ENCODE data around the gene DBI.

DBI gene

GRCh38 chr2:119408221-119408619, 41.4 kb downstream of the DBI start:
- Histone ChIP-seq H3K9me3 (ENCODE audit: insufficient read depth, low read length, severe bottlenecking) (no peaks in the 10 kb centered on the region), H4K20me1 (ENCODE audit: insufficient read depth, low read length) (peaks cover 2% of the 10 kb centered on the region; the same call in 1 of the 2 replicates), H3K4me1 (ENCODE audit: insufficient read depth, low read length) (no peaks in the 10 kb centered on the region), H3K4me3 (ENCODE audit: low read depth in 1 of 2, low read length in 2 of 2) (no peak overlapping the region), H3K79me2 (ENCODE audit: insufficient read depth, low read length) (no peaks in the 10 kb centered on the region), H3K27ac (ENCODE audit: low read length) (no peak overlapping the region), H3K27me3 (ENCODE audit: insufficient read depth, low read length, poor library complexity) (no peaks in the 10 kb centered on the region), H3K4me2 (ENCODE audit: insufficient read depth, low read length) (no peak overlapping the region), H3K9ac (ENCODE audit: low read depth, low read length) (no peak overlapping the region), H2AFZ (ENCODE audit: low read depth, low read length) (no peak overlapping the region), H3K36me3 (ENCODE audit: insufficient read depth, low read length) (no peaks in the 10 kb centered on the region)
- DNase-seq (no peak), ATAC-seq (ENCODE audit: insufficient read depth, low read depth) (no peak)
- TF ChIP-seq EZH2 (IDR thresholded peaks at IDR 0.05; ENCODE audit: borderline replicate concordance, low read depth, low read length, severe bottlenecking) = no peak
- no peak for TF ChIP-seq CTCF (IDR thresholded peaks at IDR 0.05; ENCODE audit: borderline replicate concordance, extremely low read depth, low read length, poor library complexity, severe bottlenecking)

- DNase-seq (no peak), ATAC-seq (ENCODE audit: insufficient read depth, low read depth) (no peak)
- H3K27me3 ChIP-seq (ENCODE audit: insufficient read depth, low read length, poor library complexity) = peaks cover 4% of the 10 kb centered on the region
- TF ChIP-seq EZH2 (IDR thresholded peaks at IDR 0.05; ENCODE audit: borderline replicate concordance, low read depth, low read length, severe bottlenecking) = no peak
- no peak for TF ChIP-seq CTCF (IDR thresholded peaks at IDR 0.05; ENCODE audit: borderline replicate concordance, extremely low read depth, low read length, poor library complexity, severe bottlenecking)
- H4K20me1 ChIP-seq (ENCODE audit: insufficient read depth, low read length) = peaks cover 2% of the 10 kb centered on the region; the same call in 1 of the 2 replicates
- H3K4me2 ChIP-seq (ENCODE audit: insufficient read depth, low read length) = no peak overlapping the region
- no peaks in the 10 kb centered on the region for H3K79me2 ChIP-seq (ENCODE audit: insufficient read depth, low read length)
- H3K36me3 ChIP-seq (ENCODE audit: insufficient read depth, low read length) = no peaks in the 10 kb centered on the region
- no peaks in the 10 kb centered on the region for H3K4me1 ChIP-seq (ENCODE audit: insufficient read depth, low read length)
- H3K9ac ChIP-seq (ENCODE audit: low read depth, low read length) = no peak overlapping the region
- no peak overlapping the region for H3K27ac ChIP-seq (ENCODE audit: low read length)
- no peaks in the 10 kb centered on the region for H3K9me3 ChIP-seq (ENCODE audit: insufficient read depth, low read length, severe bottlenecking)
- H2AFZ ChIP-seq (ENCODE audit: low read depth, low read length) = no peak overlapping the region
- no peak overlapping the region for H3K4me3 ChIP-seq (ENCODE audit: low read depth in 1 of 2, low read length in 2 of 2)
Observed at GRCh38 chr2:119409506-119409905, 42.7 kb downstream of the DBI start.

- H3K9ac ChIP-seq (ENCODE audit: low read depth, low read length) = no peak overlapping the region
- H3K36me3 ChIP-seq (ENCODE audit: insufficient read depth, low read length) = no peaks in the 10 kb centered on the region
- no peaks in the 10 kb centered on the region for H3K4me1 ChIP-seq (ENCODE audit: insufficient read depth, low read length)
- H3K9me3 ChIP-seq (ENCODE audit: insufficient read depth, low read length, severe bottlenecking) = no peaks in the 10 kb centered on the region
- H2AFZ ChIP-seq (ENCODE audit: low read depth, low read length) = no peak overlapping the region
- H3K4me3 ChIP-seq (ENCODE audit: low read depth in 1 of 2, low read length in 2 of 2) = no peak overlapping the region
- no peak overlapping the region for H3K4me2 ChIP-seq (ENCODE audit: insufficient read depth, low read length)
- peaks cover 4% of the 10 kb centered on the region for H3K27me3 ChIP-seq (ENCODE audit: insufficient read depth, low read length, poor library complexity)
- H3K27ac ChIP-seq (ENCODE audit: low read length) = no peak overlapping the region
- no peaks in the 10 kb centered on the region for H3K79me2 ChIP-seq (ENCODE audit: insufficient read depth, low read length)
- no peak for TF ChIP-seq EZH2 (IDR thresholded peaks at IDR 0.05; ENCODE audit: borderline replicate concordance, low read depth, low read length, severe bottlenecking)
- TF ChIP-seq CTCF (IDR thresholded peaks at IDR 0.05; ENCODE audit: borderline replicate concordance, extremely low read depth, low read length, poor library complexity, severe bottlenecking) = no peak
- DNase-seq = no peak
- no peak for ATAC-seq (ENCODE audit: insufficient read depth, low read depth)
- no peaks in the 10 kb centered on the region for H4K20me1 ChIP-seq (ENCODE audit: insufficient read depth, low read length)
Observed at GRCh38 chr2:119414894-119415293, 48.1 kb downstream of the DBI start.

- H4K20me1 ChIP-seq (ENCODE audit: insufficient read depth, low read length) = no peaks in the 10 kb centered on the region
- no peak for ATAC-seq (ENCODE audit: insufficient read depth, low read depth)
- no peaks in the 10 kb centered on the region for H3K4me1 ChIP-seq (ENCODE audit: insufficient read depth, low read length)
- H3K36me3 ChIP-seq (ENCODE audit: insufficient read depth, low read length) = no peaks in the 10 kb centered on the region
- no peak overlapping the region for H3K27ac ChIP-seq (ENCODE audit: low read length)
- TF ChIP-seq EZH2 (IDR thresholded peaks at IDR 0.05; ENCODE audit: borderline replicate concordance, low read depth, low read length, severe bottlenecking) (no peak), CTCF (IDR thresholded peaks at IDR 0.05; ENCODE audit: borderline replicate concordance, extremely low read depth, low read length, poor library complexity, severe bottlenecking) (no peak)
- no peak overlapping the region for H3K4me3 ChIP-seq (ENCODE audit: low read depth in 1 of 2, low read length in 2 of 2)
- DNase-seq = no peak
- H2AFZ ChIP-seq (ENCODE audit: low read depth, low read length) = no peak overlapping the region
- H3K27me3 ChIP-seq (ENCODE audit: insufficient read depth, low read length, poor library complexity) = peaks cover 4% of the 10 kb centered on the region
- H3K79me2 ChIP-seq (ENCODE audit: insufficient read depth, low read length) = no peaks in the 10 kb centered on the region
- H3K9me3 ChIP-seq (ENCODE audit: insufficient read depth, low read length, severe bottlenecking) = no peaks in the 10 kb centered on the region
- no peak overlapping the region for H3K4me2 ChIP-seq (ENCODE audit: insufficient read depth, low read length)
- H3K9ac ChIP-seq (ENCODE audit: low read depth, low read length) = no peak overlapping the region
Observed at GRCh38 chr2:119415630-119416029, 48.9 kb downstream of the DBI start.

Measured in DND-41 (cell line).